Ecto neural progenitor cell (in vitro differentiated cells): Measurements from ENCODE around the gene MYLK.

ENCODE experiments used
- DNase-seq: peaks from one replicate; pipeline ENCODE4 v3.0.0-alpha.2; 2018; ENCODE audit warnings: low spot score

MYLK gene

GRCh38 chr3:123586968-123587367, 297.2 kb downstream of the MYLK start:
- no peak for DNase-seq

DNA sequence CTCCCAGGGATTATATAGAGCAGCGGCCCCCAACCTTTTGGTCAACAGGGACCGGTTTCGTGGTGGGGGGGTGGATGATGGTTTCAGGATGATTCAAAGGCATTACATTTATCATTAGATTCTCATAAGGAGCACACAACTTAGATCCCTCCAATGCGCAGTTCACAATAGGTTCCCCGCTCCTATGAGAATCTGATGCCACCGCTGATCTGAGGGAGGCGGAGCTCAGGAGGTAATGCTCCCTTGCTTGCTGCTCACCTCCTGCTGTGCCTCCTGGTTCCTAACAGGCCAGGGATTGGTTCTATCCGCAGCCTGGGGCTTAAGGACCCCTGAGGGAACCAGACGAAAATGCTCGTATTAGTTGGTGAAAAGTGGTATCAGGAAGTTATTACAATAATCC, 298.0 kb downstream of the MYLK start:
- DNase-seq: peak; percentile 73

GRCh38 chr3:123584988-123585937, 298.9 kb downstream of the MYLK start, which contains the start of gene HACD2:
Gene HACD2 (minus strand): TSS chr3:123585053. CDS start chr3:123585027, 26 bp downstream.
- DNase-seq: peak; percentile 98

DNA sequence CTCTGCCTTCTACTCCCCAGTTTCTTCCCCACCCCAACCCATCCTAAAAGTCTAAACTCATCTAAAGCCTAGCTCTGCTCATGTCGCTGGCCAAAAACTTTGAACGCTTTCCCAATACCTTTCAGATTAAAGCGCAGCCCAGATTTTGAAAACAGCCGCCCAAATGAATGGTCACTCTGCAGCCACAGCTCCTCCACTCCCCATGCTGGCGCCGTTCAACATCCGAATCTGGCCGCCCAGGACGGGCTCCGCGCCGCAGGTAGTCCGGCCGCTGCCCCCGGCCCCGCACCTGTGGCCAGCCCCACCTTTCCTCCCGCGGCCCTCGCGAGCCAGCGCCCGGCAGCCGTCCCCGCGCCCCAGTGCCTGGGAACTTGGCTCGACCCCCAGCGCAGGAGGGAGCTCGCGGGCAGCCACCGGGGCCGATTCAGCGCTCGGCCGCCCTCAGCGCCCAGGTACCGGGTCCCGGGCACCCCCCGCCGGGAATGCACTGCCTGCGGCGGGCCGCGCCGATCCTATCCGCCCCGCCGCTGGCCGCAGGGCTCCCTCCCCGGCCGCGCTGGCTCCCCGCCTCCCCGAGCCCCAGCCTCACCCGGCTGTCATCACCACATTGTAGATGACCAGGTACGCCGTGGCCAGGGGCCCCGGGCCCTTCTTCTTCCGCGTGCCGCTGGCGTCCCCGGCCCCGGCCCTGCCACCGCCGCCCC, 299.7 kb downstream of the MYLK start:
- no peak for DNase-seq

GRCh38 chr3:123583561-123583960, 300.6 kb downstream of the MYLK start:
- DNase-seq: no peak

DNA sequence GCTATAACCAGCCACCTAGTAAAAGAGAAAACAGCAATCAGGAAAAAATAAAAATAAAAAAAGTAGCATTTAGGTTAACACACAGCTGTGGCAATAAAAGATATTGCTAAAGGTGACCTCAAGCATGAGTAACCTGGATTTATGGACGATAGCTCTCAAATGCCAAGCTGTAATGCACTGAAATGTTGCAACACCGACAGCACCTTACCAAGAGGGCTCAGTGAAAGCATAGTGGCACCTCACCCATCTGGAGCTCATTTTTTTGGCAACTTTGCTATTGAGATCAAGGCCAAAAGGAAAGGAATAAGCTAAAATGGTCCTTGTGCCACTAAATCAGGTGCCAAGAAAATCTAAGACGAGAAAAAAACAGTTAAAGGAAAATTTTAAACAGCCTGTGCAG, 301.8 kb downstream of the MYLK start:
- no peak for DNase-seq

GRCh38 chr3:123576122-123576521, 308.0 kb downstream of the MYLK start:
- no peak for DNase-seq

DNA sequence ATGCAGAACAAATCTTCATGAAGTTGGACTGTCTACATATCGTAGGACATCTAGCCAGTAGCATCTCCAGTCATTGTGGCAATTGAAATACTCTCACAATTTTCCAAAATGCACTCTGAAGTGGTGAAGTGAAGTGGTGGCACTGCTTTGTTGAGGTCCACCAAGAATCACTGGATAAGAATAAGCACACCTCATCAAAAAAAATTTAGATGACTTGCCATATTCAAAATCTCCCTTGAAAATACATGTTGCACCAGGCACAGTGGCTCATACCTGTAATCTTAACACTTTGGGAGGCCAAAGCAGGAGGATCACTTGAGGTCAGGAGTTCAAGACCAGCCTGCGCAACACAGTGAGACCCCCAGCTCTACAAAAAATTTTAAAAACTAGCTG, 312.2 kb downstream of the MYLK start:
- no peak for DNase-seq

DNA sequence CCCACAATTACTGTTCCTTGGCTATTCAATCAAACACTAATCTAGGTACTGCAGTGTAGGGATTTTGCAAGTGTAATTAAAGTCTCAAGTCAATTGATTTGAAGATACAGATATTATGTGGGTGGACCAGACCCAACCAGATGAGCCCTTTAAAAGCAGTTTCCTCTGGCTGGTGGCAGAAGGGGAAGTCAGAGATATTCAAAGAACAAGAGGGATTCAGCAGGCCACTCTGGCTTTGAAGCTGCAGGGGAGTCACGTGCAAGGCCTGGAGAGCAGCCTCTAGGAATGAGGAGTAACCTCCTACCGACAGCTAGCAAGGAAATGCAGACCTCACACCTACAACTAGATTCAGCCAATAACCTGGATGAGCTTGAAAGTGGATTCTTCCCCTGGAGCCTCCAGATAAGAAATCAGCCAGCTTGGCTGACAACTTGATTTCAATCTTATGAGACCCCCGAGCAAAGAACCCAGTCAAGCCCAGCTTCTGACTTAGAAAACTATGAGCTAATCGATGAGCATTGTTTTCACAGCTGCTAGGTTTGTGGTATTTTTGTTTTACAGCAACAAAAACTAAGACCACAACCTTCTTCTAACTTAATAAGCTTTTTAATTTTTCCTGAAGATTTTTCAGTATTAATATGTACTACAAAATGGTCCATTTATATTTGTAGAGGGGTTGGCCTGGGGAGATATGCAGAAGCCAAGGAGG, 312.7 kb downstream of the MYLK start:
- DNase-seq: no peak

DNA sequence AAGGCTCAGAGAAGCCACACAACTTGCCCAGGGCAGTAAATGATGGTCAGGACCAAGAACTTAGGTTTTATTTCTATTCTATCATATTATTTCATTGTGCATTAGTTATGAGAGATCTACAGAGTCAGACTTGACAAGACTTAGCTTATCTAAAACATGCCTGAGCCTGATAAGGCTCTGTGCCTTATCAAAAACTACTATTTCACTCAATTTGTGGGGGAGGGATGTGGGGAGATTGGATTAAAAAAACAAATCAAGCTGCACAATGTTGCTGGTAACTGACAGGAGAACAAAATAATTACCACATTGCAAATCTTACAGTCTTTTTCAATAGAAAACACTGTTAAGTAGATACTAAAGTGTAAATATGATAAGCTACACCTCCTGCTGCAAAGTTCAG, 315.3 kb downstream of the MYLK start:
- DNase-seq: no peak

- DNase-seq: no peak
Measured at GRCh38 chr3:123568034-123568433, 316.1 kb downstream of the MYLK start.

DNA sequence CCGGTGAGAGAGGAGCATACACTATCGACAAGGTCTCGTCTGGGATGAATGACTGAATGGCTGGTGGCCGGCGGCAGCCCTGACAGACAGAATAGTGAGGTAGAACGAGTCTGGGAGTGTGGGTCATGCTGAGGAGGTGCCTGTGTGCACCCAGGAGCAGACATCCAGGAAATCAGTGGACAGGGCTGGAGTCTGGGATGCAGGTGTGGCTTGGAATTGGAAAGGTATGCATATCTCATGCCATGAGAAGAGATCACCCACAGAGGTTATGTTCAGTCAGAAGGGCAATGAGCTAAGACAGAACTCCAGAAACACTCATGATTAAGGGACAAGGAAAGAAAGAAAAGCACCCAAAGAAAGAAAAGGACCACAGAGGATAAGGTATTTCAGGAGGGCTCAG, 320.1 kb downstream of the MYLK start:
- no peak for DNase-seq

DNA sequence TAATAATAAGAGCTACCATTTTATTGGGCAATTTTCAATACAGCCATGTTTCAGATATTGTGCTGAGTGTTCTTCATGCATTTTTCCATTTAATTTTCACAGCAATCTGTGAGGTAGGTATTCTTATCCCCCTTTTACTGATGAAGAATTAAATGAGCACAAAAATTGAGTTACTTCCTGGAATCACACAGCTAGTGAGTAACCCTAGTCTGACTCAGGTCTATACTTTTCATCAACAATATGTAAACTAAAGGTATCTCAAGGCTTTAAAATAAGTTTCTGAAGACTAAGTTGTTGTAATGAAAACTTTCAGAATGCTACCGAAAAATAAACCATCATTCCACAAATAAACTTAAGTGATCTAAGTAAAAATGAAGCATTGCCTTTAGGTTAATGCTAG, 321.6 kb downstream of the MYLK start:
- DNase-seq: no peak

DNA sequence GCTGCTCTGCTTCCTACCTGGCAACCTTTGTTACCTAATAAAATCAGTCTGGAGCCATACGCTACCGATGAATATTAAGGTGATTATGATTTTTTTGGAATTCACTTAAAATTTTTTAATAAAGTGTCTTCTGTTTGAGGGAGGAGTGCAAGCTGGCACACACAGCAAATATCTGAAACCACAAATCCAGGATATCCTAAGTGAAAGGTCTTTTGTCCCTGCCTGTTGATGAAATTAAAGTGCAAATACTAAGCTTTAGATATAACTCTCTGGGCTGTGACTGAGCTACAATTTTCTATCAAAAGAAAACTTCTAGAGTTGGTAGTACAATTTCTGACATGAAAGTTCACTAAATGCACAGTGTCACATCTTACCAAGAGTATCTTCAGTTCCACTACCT, 322.9 kb downstream of the MYLK start:
- DNase-seq: no peak
